Upper lobe of left lung (tissue), 6 donors: ENCODE measurements around the gene HOXA5. TPM values are rescaled to one million over a fixed set of nuclear protein-coding genes. Genes with fewer than 3 reads are reported as not detected.

Experiments
- ATAC-seq, 2 donors: fragments of 200-7000 bp; cut with Tn5 transposase; one replicate each; pipeline ENCODE4 v1.9.1; 2022; ENCODE audit warnings: mild to moderate bottlenecking in 2 of 2, moderate library complexity in 2 of 2; ENCODE audit not compliant: low FRiP score in 2 of 2
- DNase-seq, 2 donors: peaks; one replicate each; pipeline ENCODE4 v3.0.0-alpha.2; 2019 to 2020
- H3K27ac ChIP-seq, 4 donors: fragments of 200-600 bp; sonication (generic); one replicate each; pipeline ENCODE4 v1.5.1; 2016 to 2019
- H3K27me3 ChIP-seq, 4 donors: fragments of 200-600 bp; sonication (generic); one replicate each; pipeline ENCODE4 v1.5.1; 2017 to 2019
- H3K36me3 ChIP-seq, 4 donors: fragments of 200-600 bp; sonication (generic); one replicate each; pipeline ENCODE4 v1.5.1; 2016 to 2019
- H3K4me1 ChIP-seq, 4 donors: fragments of 200-600 bp; sonication (generic); one replicate each; pipeline ENCODE4 v1.5.1; 2018 to 2019
- H3K4me3 ChIP-seq, 4 donors: fragments of 200-600 bp; sonication (generic); one replicate each; pipeline ENCODE4 v1.5.1; 2017 to 2019; ENCODE audit warnings: mild to moderate bottlenecking in 2 of 4, moderate library complexity in 1 of 4
- H3K9me3 ChIP-seq, 4 donors: fragments of 200-600 bp; sonication (generic); one replicate each; pipeline ENCODE4 v1.5.1; 2018 to 2019
- CTCF ChIP-seq, 6 experiments: fragments of 450-650 bp in 4 of 6; fragments of 200-600 bp in 2 of 6; sonication (generic) in 2 of 6; IDR thresholded peaks; one replicate each; pipeline ENCODE4 v1.5.1; 2016 to 2019; ENCODE audit warnings: antibody characterized with exemption in 6 of 6
- EP300 ChIP-seq, 4 donors: sonication (generic); formaldehyde crosslinking; IDR thresholded peaks; one replicate each; pipeline ENCODE4 v1.5.1; 2017; ENCODE audit warnings: antibody characterized with exemption in 4 of 4, control low read depth in 2 of 4
- POLR2A ChIP-seq, 4 donors: fragments of 450-650 bp; IDR thresholded peaks; one replicate each; pipeline ENCODE4 v1.5.1; 2016 to 2017; ENCODE audit warnings: antibody characterized with exemption in 4 of 4, mild to moderate bottlenecking in 2 of 4
- POLR2AphosphoS5 ChIP-seq, 2 donors: sonication (generic); formaldehyde crosslinking; IDR thresholded peaks; one replicate each; pipeline ENCODE4 v1.5.1; 2017; ENCODE audit warnings: antibody characterized with exemption in 2 of 2
- WGBS, 2 donors: methylation state at CpG; one replicate each; pipeline ENCODE4 v1.1.5; 2017 to 2018; 5-methylcytosine and 5-hydroxymethylcytosine counted together
- total RNA-seq, 6 donors: library from RNA; depleted of rRNA in 4 of 6; stranded (reverse); fragments of >200 nt in 4 of 6; gene quantifications; one replicate each; pipeline versions ENCODE4 v1.1.0 to v1.2.1, GENCODE V29; 2016 to 2021
- donor health status: DM: no; HTN: no; CAD: no; lungs with moderate emphysema.
- donor health status: DM: no; HTN: yes; CAD: no; lungs with severe emphysema.

HOXA5 gene
- total RNA-seq, 6 donors from 2014 or later: 7.8 to 79.9 (median 16.9) TPM

- no peaks in the 10 kb centered on the region for H3K9me3 ChIP-seq
- H3K36me3 ChIP-seq: no peaks in the 10 kb centered on the region
- H3K27ac ChIP-seq: peak overlapping the region; percentile 89 to 95 (median 94)
- TF ChIP-seq POLR2A (IDR thresholded peaks at IDR 0.05) (no peak), POLR2AphosphoS5 (IDR thresholded peaks at IDR 0.05) (no peak), EP300 (IDR thresholded peaks at IDR 0.05) (no peak), CTCF (IDR thresholded peaks at IDR 0.05) (no peak)
- ATAC-seq (no peak), DNase-seq (peak in 1 of 2 donors; percentile 77)
- 30 to 31% methylated on average over 23 to 25 of the region's 25 CpGs for WGBS, 2 donors
- H3K4me3 ChIP-seq: peak overlapping the region; percentile 3 to 50 (median 43)
- H3K27me3 ChIP-seq: peaks cover 0 to 31% (median 10%) of the 10 kb centered on the region in 4 donors
- peaks cover 0 to 30% (median 16%) of the 10 kb centered on the region in 4 donors for H3K4me1 ChIP-seq
These were observed 42.1 kb downstream of the HOXA5 start for GRCh38 chr7:27101171-27101956.

- Histone ChIP-seq H3K4me3 (peak overlapping the region; percentile 3 to 50 (median 43)), H3K27ac (peak overlapping the region; percentile 89 to 95 (median 94)), H3K9me3 (no peaks in the 10 kb centered on the region), H3K4me1 (peaks cover 0 to 30% (median 18%) of the 10 kb centered on the region in 4 donors), H3K27me3 (peaks cover 0 to 31% (median 11%) of the 10 kb centered on the region in 4 donors), H3K36me3 (no peaks in the 10 kb centered on the region)
- DNase-seq: no peak
- no peak for TF ChIP-seq POLR2AphosphoS5 (IDR thresholded peaks at IDR 0.05)
- no peak for TF ChIP-seq EP300 (IDR thresholded peaks at IDR 0.05)
- TF ChIP-seq POLR2A (IDR thresholded peaks at IDR 0.05): no peak
- no peak for TF ChIP-seq CTCF (IDR thresholded peaks at IDR 0.05)
- no peak for ATAC-seq
- WGBS, 2 donors: 36 to 43% methylated on average over 8 of the region's 8 CpGs
These were observed 42.7 kb downstream of the HOXA5 start for GRCh38 chr7:27100694-27101170.

DNA sequence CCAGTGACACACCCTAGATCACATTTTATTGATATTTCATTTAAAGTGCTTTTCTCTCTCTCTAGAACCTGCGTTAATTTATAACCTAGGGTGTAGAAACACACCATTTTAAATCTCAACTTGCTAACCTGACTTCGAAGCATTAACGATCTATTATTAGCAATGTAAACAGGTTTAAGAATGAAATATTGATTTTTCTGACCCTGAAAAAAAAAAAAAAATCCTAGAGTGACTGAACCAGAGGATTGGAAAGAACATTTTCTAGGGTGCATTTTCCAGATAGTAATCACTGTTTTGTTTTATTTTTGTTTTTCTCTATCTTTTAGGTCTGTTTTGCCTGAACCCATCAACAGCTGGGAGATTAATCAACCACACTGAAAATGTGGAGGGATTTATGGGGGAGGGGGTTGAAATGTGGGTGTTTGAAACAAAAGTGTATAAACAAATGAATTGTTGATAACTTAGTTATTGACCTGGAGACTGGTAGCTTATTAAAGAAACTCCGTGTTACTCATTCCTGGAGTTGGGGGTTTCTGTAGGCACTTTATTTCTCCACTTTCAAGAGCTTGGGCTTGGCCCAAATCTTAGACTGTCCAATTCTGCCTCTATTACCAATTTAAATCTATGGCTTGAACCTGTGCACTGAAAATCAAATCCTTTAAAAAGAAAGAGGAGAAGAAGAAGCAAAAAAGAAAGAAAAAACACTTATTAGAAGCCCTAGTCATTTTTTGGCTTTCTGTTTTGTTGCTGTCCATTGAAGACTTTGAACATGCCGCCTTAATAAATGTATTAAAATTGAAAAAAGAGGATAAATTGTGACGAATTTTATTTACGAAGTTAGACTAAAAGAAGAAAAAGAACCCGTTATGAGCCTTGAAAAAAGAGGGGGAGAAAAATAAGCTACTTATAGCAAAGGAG is 43.8 kb downstream of the HOXA5 start:
- peak overlapping the region; percentile 85 to 95 (median 90) for H3K27ac ChIP-seq
- peaks cover 4 to 29% (median 19%) of the 10 kb centered on the region in 4 donors for H3K4me1 ChIP-seq
- H3K4me3 ChIP-seq: peak overlapping the region in 3 of 4 donors; percentile 25 to 93 (median 85)
- peaks cover 0 to 27% (median 11%) of the 10 kb centered on the region in 4 donors for H3K27me3 ChIP-seq
- no peaks in the 10 kb centered on the region for H3K9me3 ChIP-seq
- DNase-seq (no peak), ATAC-seq (no peak)
- 52 to 59% methylated on average over 8 of the region's 8 CpGs for WGBS, 2 donors
- no peaks in the 10 kb centered on the region for H3K36me3 ChIP-seq
- TF ChIP-seq EP300 (IDR thresholded peaks at IDR 0.05): no peak
- TF ChIP-seq POLR2AphosphoS5 (IDR thresholded peaks at IDR 0.05): no peak
- TF ChIP-seq CTCF (IDR thresholded peaks at IDR 0.05): no peak

GRCh38 chr7:27098578-27099451 is 44.7 kb downstream of the HOXA5 start:
- H3K36me3 ChIP-seq: no peaks in the 10 kb centered on the region
- ATAC-seq (no peak), DNase-seq (peak in 1 of 2 donors; percentile 84)
- 22 to 24% methylated on average over 38 of the region's 38 CpGs for WGBS, 2 donors
- peak overlapping the region; percentile 25 to 93 (median 58) for H3K4me3 ChIP-seq
- TF ChIP-seq POLR2AphosphoS5 (IDR thresholded peaks at IDR 0.05): peak in 1 of 2 donors; percentile 39
- TF ChIP-seq EP300 (IDR thresholded peaks at IDR 0.05): no peak
- no peaks in the 10 kb centered on the region for H3K9me3 ChIP-seq
- H3K4me1 ChIP-seq: peaks cover 4 to 26% (median 16%) of the 10 kb centered on the region in 4 donors
- H3K27ac ChIP-seq: peak overlapping the region; percentile 85 to 95 (median 90)
- peaks cover 0 to 24% (median 10%) of the 10 kb centered on the region in 4 donors for H3K27me3 ChIP-seq
